Neural progenitor cell (in vitro differentiated cells): ENCODE results near the gene STC2. TPM values are rescaled to one million over a fixed set of nuclear protein-coding genes. Genes with fewer than 3 reads are reported as not detected.

Source experiments
- DNase-seq: peaks from one replicate; pipeline ENCODE4 v3.0.0-alpha.2; 2016; ENCODE audit warnings: low spot score
- H2AFZ ChIP-seq: fragments of 200-600 bp; sonication (generic); replicated peaks from 2 replicates; pipeline ENCODE4 v1.6.1; 2016; ENCODE audit warnings: antibody characterized with exemption
- H3F3A ChIP-seq: fragments of 200-600 bp; sonication (generic); 2 replicates; pipeline ENCODE4 v1.6.1; 2016; ENCODE audit warnings: antibody characterized with exemption, low read depth
- H3K27ac ChIP-seq: fragments of 200-600 bp; sonication (generic); 2 replicates; pipeline ENCODE4 v1.5.1; 2016; ENCODE audit warnings: mild to moderate bottlenecking
- H3K27me3 ChIP-seq: fragments of 200-600 bp; sonication (generic); 2 replicates; pipeline ENCODE4 v1.6.1; 2016; ENCODE audit warnings: mild to moderate bottlenecking, moderate library complexity
- H3K36me3 ChIP-seq: fragments of 200-600 bp; sonication (generic); 2 replicates; pipeline ENCODE4 v1.5.1; 2016
- H3K4me1 ChIP-seq: fragments of 200-600 bp; sonication (generic); 2 replicates; pipeline ENCODE4 v1.6.1; 2016; ENCODE audit warnings: mixed run types
- H3K4me2 ChIP-seq: fragments of 200-600 bp; sonication (generic); 2 replicates; pipeline ENCODE4 v1.6.1; 2016
- H3K4me3 ChIP-seq: fragments of 200-600 bp; sonication (generic); 2 replicates; pipeline ENCODE4 v1.5.1; 2016
- H3K79me2 ChIP-seq: fragments of 200-600 bp; sonication (generic); 2 replicates; pipeline ENCODE4 v1.6.1; 2016; ENCODE audit warnings: low read depth
- H3K9ac ChIP-seq: fragments of 200-600 bp; sonication (generic); 2 replicates; pipeline ENCODE4 v1.6.1; 2016
- H3K9me3 ChIP-seq: fragments of 200-600 bp; sonication (generic); 2 replicates; pipeline ENCODE4 v1.5.1; 2016; ENCODE audit warnings: low read depth
- H4K20me1 ChIP-seq: fragments of 200-600 bp; sonication (generic); 2 replicates; pipeline ENCODE4 v1.6.1; 2016; ENCODE audit warnings: low read depth
- H3K27ac Mint-ChIP-seq: 3 replicates; pipeline ENCODE4 v1.8.0; 2021; ENCODE audit warnings: mixed read lengths
- H3K27me3 Mint-ChIP-seq: 2 replicates; pipeline ENCODE4 v1.8.0; 2022; ENCODE audit warnings: low read depth, mild to moderate bottlenecking, inconsistent platforms, moderate library complexity, mixed read lengths; ENCODE audit not compliant: insufficient read depth
- H3K36me3 Mint-ChIP-seq: 3 replicates; pipeline ENCODE4 v1.8.0; 2021; ENCODE audit warnings: mixed read lengths
- H3K4me1 Mint-ChIP-seq: 3 replicates; pipeline ENCODE4 v1.8.0; 2021; ENCODE audit warnings: mixed read lengths
- H3K4me3 Mint-ChIP-seq: 3 replicates; pipeline ENCODE4 v1.8.0; 2021; ENCODE audit warnings: mild to moderate bottlenecking, moderate library complexity, mixed read lengths
- H3K9me3 Mint-ChIP-seq: 3 replicates; pipeline ENCODE4 v1.8.0; 2020; ENCODE audit warnings: mixed read lengths
- EZH2 ChIP-seq: fragments of 200-600 bp; sonication (generic); IDR thresholded peaks from 2 replicates; pipeline ENCODE4 v1.6.1; 2017; ENCODE audit warnings: antibody characterized with exemption, mild to moderate bottlenecking, moderate library complexity
- EZH2phosphoT487 ChIP-seq: fragments of 200-600 bp; sonication (generic); IDR thresholded peaks from 2 replicates; pipeline ENCODE4 v1.6.1; 2017; ENCODE audit warnings: antibody characterized with exemption
- total RNA-seq: library from RNA; depleted of rRNA; stranded (reverse); fragments of >200 nt; gene quantifications from 2 replicates; pipeline ENCODE4 v1.2.3, GENCODE V29; 2015; ENCODE audit warnings: low replicate concordance
- TF ChIP-seq, protein P1 (sequence below): fragments of 200-600 bp; sonication (generic); IDR thresholded peaks from 2 replicates; pipeline ENCODE4 v1.5.1; 2017; ENCODE audit warnings: antibody characterized with exemption, mild to moderate bottlenecking

Gene STC2
- total RNA-seq, 1 donor from 2014 or later: 25.3 TPM

DNA sequence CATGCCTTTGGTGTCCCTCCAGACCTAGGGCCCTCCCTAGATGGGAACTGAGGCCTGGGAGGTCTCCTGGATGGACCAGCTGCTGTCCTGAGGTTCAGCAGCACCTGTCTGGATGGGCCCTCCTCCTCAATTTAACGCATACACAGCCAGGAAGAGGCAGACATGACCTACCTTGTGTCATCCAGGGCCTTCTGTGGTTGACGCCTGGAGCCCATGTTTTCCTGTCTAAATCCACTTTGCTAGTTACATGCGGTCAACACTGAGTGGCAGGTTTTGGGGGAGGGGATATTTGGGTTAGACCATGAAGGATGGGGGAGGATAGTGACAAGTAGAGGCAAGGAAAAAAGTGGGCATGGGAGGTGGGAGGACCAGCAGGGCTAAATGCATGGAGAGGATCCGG lies 3.1 kb upstream of the STC2 start:
- Histone ChIP-seq H3F3A (peaks cover 24% of the 10 kb centered on the region), H3K27me3 (peaks cover 21% of the 10 kb centered on the region), H2AFZ (no peak overlapping the region), H3K4me2 (no peak overlapping the region), H3K4me3 (no peak overlapping the region), H3K79me2 (peaks cover 17% of the 10 kb centered on the region), H3K36me3 (no peaks in the 10 kb centered on the region), H3K9me3 (no peaks in the 10 kb centered on the region), H4K20me1 (peaks cover 14% of the 10 kb centered on the region), H3K4me1 (peaks cover 23% of the 10 kb centered on the region), H3K9ac (no peak overlapping the region), H3K27ac (no peak overlapping the region)
- TF ChIP-seq, protein P1, sequence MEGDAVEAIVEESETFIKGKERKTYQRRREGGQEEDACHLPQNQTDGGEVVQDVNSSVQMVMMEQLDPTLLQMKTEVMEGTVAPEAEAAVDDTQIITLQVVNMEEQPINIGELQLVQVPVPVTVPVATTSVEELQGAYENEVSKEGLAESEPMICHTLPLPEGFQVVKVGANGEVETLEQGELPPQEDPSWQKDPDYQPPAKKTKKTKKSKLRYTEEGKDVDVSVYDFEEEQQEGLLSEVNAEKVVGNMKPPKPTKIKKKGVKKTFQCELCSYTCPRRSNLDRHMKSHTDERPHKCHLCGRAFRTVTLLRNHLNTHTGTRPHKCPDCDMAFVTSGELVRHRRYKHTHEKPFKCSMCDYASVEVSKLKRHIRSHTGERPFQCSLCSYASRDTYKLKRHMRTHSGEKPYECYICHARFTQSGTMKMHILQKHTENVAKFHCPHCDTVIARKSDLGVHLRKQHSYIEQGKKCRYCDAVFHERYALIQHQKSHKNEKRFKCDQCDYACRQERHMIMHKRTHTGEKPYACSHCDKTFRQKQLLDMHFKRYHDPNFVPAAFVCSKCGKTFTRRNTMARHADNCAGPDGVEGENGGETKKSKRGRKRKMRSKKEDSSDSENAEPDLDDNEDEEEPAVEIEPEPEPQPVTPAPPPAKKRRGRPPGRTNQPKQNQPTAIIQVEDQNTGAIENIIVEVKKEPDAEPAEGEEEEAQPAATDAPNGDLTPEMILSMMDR: no peak
- TF ChIP-seq EZH2phosphoT487: no peak
- no peak for TF ChIP-seq EZH2
- Mint-ChIP-seq H3K9me3 (peaks cover 3% of the 10 kb centered on the region), H3K36me3 (no peaks in the 10 kb centered on the region), H3K27me3 (peaks cover 39% of the 10 kb centered on the region), H3K27ac (no peak overlapping the region), H3K4me3 (no peak overlapping the region), H3K4me1 (peaks cover 28% of the 10 kb centered on the region)
- DNase-seq: no peak

DNA sequence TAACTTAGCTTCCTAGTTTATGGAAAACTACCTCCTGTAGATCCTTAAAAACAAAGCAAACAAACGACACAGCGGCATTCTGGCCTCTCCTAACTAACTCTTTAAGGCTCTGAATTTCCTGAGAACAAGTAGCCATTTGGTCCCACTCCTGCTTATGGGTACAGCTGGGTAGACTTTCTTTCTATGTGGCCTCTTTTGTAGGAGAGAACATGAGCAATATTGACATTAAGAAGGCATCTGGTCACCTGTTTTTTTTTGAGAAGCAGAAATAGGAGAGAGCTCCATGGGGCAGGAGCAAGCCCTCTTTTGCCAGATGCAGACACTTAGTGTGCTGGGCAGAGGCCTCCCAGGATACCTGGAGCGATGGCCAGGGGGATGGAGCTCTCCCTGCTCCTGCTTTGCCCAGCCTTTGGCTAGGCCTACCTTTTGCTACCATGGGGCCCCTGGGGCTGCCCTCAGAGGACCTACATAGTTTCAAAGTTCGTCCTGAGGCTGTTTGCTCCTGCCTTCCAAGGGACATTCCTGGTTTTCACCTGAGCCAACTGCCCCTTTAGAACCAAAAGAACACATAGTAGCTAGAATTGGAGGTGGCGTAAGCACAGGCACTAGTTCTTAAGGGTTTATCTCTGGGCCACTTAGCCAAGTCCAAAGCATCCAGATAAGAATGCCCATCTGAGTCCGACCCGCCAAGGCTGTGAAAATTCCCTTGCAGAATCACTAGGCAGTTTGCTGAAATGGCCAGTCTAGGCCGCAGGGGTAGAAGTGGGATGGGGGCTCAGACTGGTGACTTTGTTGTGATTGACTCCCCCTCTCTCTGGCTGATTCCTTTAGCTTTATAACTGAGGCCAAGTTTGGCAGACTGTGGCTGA lies 2.4 kb upstream of the STC2 start:
- Histone ChIP-seq H3F3A (peaks cover 24% of the 10 kb centered on the region), H3K9me3 (no peaks in the 10 kb centered on the region), H3K79me2 (peaks cover 25% of the 10 kb centered on the region), H3K27ac (no peak overlapping the region), H3K4me1 (peaks cover 30% of the 10 kb centered on the region), H4K20me1 (peaks cover 21% of the 10 kb centered on the region), H3K36me3 (no peaks in the 10 kb centered on the region), H3K4me3 (peak overlapping the region; percentile 60), H3K4me2 (peak overlapping the region; percentile 88), H2AFZ (peak overlapping the region; percentile 59), H3K9ac (no peak overlapping the region), H3K27me3 (peaks cover 21% of the 10 kb centered on the region)
- H3K36me3 Mint-ChIP-seq: peaks cover 2% of the 10 kb centered on the region
- TF ChIP-seq EZH2: peak; percentile 16
- TF ChIP-seq, protein P1: no peak
- peaks cover 43% of the 10 kb centered on the region for H3K27me3 Mint-ChIP-seq
- H3K27ac Mint-ChIP-seq: no peak overlapping the region
- no peak for DNase-seq
- H3K4me1 Mint-ChIP-seq: peaks cover 32% of the 10 kb centered on the region
- H3K4me3 Mint-ChIP-seq: peak overlapping the region; percentile 87
- H3K9me3 Mint-ChIP-seq: peaks cover 3% of the 10 kb centered on the region

DNA sequence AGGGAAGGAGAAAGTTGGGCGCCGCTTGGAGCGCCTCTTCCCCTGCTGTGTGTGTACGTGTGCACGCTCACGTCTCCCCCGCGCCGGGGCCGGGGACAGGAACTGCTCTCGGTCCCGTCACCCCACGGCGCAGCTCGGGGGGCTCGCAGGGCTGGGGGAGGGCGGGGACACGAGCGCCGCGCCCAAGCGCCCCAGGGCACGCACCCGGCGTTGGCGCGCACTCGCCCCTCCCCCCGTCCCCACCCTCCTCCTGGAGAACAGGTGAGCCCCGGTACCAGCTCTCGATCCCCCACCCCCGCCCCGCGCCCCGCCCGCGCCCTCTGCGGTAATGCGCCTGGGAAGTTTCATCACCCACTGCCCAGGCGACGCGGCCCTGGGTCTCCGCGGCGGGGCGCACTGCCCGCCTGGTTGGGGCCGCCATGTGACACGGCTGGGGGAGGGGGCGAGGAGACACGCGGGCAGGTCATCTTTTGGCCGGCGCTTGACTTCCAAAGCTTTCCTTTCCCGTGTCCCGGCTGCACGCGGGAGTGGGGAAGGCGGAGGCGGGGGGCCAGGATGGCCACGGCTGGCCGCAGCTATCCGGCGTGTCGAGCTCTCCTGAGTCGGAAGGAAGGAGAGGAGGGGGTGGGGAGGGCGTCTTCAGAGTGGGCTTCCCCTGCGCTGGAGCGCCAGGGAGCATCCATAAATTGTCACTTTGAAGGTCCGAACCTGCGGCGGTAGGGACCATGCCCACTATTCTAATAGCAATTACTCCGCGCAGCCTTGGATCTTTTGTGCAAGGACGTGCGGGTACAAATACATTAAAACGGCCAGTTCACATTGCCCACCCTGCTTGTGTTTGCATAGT lies 1.5 kb upstream of the STC2 start:
- Mint-ChIP-seq H3K27me3 (peaks cover 48% of the 10 kb centered on the region), H3K4me1 (peaks cover 34% of the 10 kb centered on the region), H3K36me3 (peaks cover 5% of the 10 kb centered on the region), H3K9me3 (peaks cover 3% of the 10 kb centered on the region), H3K4me3 (peak overlapping the region; percentile 94), H3K27ac (no peak overlapping the region)
- H2AFZ ChIP-seq: peak overlapping the region; percentile 59
- H3K9ac ChIP-seq: no peak overlapping the region
- DNase-seq: peak; percentile 67
- peaks cover 33% of the 10 kb centered on the region for H3K79me2 ChIP-seq
- no peak overlapping the region for H3K27ac ChIP-seq
- H3K4me2 ChIP-seq: peak overlapping the region; percentile 88
- peaks cover 38% of the 10 kb centered on the region for H3K4me1 ChIP-seq
- peaks cover 29% of the 10 kb centered on the region for H4K20me1 ChIP-seq
- H3K27me3 ChIP-seq: peaks cover 21% of the 10 kb centered on the region
- H3F3A ChIP-seq: peaks cover 24% of the 10 kb centered on the region
- TF ChIP-seq, protein P1: peak; percentile 30
- peak; percentile 21 for TF ChIP-seq EZH2
- peak; percentile 21 for TF ChIP-seq EZH2phosphoT487
- no peaks in the 10 kb centered on the region for H3K36me3 ChIP-seq
- H3K4me3 ChIP-seq: peak overlapping the region; percentile 60
- no peaks in the 10 kb centered on the region for H3K9me3 ChIP-seq
